GM12878 (cell line): ENCODE measurements around the gene B4GALT1. TPM values are rescaled to one million over a fixed set of nuclear protein-coding genes. Genes with fewer than 3 reads are reported as not detected.

Experiments
- CBX3 ChIP-seq: fragments of 200-600 bp; sonication (generic); IDR thresholded peaks from 2 replicates; pipeline ENCODE4 v1.6.1; 2016; ENCODE audit warnings: low read depth, borderline replicate concordance
- CBX5 ChIP-seq: sonication (generic); IDR thresholded peaks from 2 replicates; pipeline ENCODE4 v1.6.1; 2016; ENCODE audit warnings: low read depth, moderate library complexity, mild to moderate bottlenecking, inconsistent platforms
- CHD2 ChIP-seq: IDR thresholded peaks from 2 replicates; pipeline ENCODE4 v1.6.1; 2011; ENCODE audit warnings: low read depth, low read length, improper control_type of control experiment, borderline replicate concordance
- CREB1 ChIP-seq: IDR thresholded peaks from 2 replicates; pipeline ENCODE4 v1.6.1; 2012; ENCODE audit warnings: low read depth, mild to moderate bottlenecking, inconsistent platforms
- E2F4 ChIP-seq: IDR thresholded peaks from 2 replicates; pipeline ENCODE4 v1.6.1; 2012; ENCODE audit warnings: low read depth, low read length, improper control_type of control experiment
- GABPA ChIP-seq: IDR thresholded peaks from 2 replicates; pipeline ENCODE4 v1.6.1; 2014; ENCODE audit warnings: antibody characterized with exemption, low read depth, mild to moderate bottlenecking, inconsistent platforms
- MEF2B ChIP-seq: fragments of 450-650 bp; IDR thresholded peaks from 2 replicates; pipeline ENCODE4 v1.6.1; 2018; ENCODE audit warnings: mild to moderate bottlenecking, moderate library complexity; ENCODE audit not compliant: partially characterized antibody, poor library complexity, severe bottlenecking
- MTA2 ChIP-seq: fragments of 450-650 bp; IDR thresholded peaks from 2 replicates; pipeline ENCODE4 v1.6.1; 2016; ENCODE audit warnings: low read depth, mild to moderate bottlenecking, moderate library complexity
- MYB ChIP-seq: fragments of 150-350 bp; IDR thresholded peaks from 2 replicates; pipeline ENCODE4 v1.6.1; 2014; ENCODE audit warnings: mild to moderate bottlenecking, low read depth, low read length, borderline replicate concordance
- MYC ChIP-seq: IDR thresholded peaks from 2 replicates; pipeline ENCODE4 v1.6.1; 2011; ENCODE audit warnings: mild to moderate bottlenecking, low read length, moderate library complexity, inconsistent platforms; ENCODE audit not compliant: insufficient read depth, insufficient replicate concordance, insufficient read length, severe bottlenecking
- NBN ChIP-seq: fragments of 450-650 bp; IDR thresholded peaks from 2 replicates; pipeline ENCODE4 v1.6.1; 2016
- POLR2AphosphoS2 ChIP-seq: IDR thresholded peaks from 2 replicates; pipeline ENCODE4 v1.6.1; 2011; ENCODE audit warnings: low read depth, mild to moderate bottlenecking, low read length, improper control_type of control experiment, moderate library complexity
- POU2F2 ChIP-seq: IDR thresholded peaks from 3 replicates; pipeline ENCODE4 v1.6.1; 2011; ENCODE audit warnings: low read depth, mild to moderate bottlenecking, low read length, borderline replicate concordance
- RAD21 ChIP-seq: IDR thresholded peaks from 2 replicates; pipeline ENCODE4 v1.6.1; 2011; ENCODE audit warnings: mild to moderate bottlenecking, low read depth, low read length, moderate library complexity; ENCODE audit not compliant: insufficient read depth
- RAD51 ChIP-seq: fragments of 450-650 bp; IDR thresholded peaks from 2 replicates; pipeline ENCODE4 v1.6.1; 2016; ENCODE audit warnings: moderate library complexity, mild to moderate bottlenecking, inconsistent platforms
- SMAD5 ChIP-seq: IDR thresholded peaks from 2 replicates; pipeline ENCODE4 v1.6.1; 2016; ENCODE audit warnings: antibody characterized with exemption, low read depth
- SP1 ChIP-seq: IDR thresholded peaks from one replicate; pipeline ENCODE4 v1.6.1; 2011; ENCODE audit warnings: low read depth, low read length
- SPI1 ChIP-seq: IDR thresholded peaks from 2 replicates; pipeline ENCODE4 v1.6.1; 2011; ENCODE audit warnings: low read depth, mild to moderate bottlenecking, low read length, moderate library complexity, borderline replicate concordance; ENCODE audit not compliant: insufficient read depth
- SREBF2 ChIP-seq: IDR thresholded peaks from 2 replicates; pipeline ENCODE4 v1.6.1; 2012; ENCODE audit warnings: mild to moderate bottlenecking, low read length
- STAT1 ChIP-seq: fragments of 450-650 bp; conservative IDR thresholded peaks from 2 replicates; pipeline ENCODE4 v1.6.1; 2014; ENCODE audit warnings: antibody characterized with exemption, mild to moderate bottlenecking
- STAT3 ChIP-seq: IDR thresholded peaks from 2 replicates; pipeline ENCODE4 v1.6.1; 2011; ENCODE audit warnings: low read depth, low read length, improper control_type of control experiment
- TARDBP ChIP-seq: IDR thresholded peaks from 2 replicates; pipeline ENCODE4 v1.6.1; 2016; ENCODE audit warnings: borderline replicate concordance
- WRNIP1 ChIP-seq: IDR thresholded peaks from 2 replicates; pipeline ENCODE4 v1.6.1; 2011; ENCODE audit warnings: low read depth, low read length, improper control_type of control experiment, borderline replicate concordance
- YBX1 ChIP-seq: fragments of 450-650 bp; IDR thresholded peaks from 2 replicates; pipeline ENCODE4 v1.6.1; 2016; ENCODE audit warnings: antibody characterized with exemption
- ZNF217 ChIP-seq: fragments of 450-650 bp; IDR thresholded peaks from 2 replicates; pipeline ENCODE4 v1.6.1; 2017; ENCODE audit warnings: antibody characterized with exemption, mild to moderate bottlenecking
- ZNF24 ChIP-seq: fragments of 450-650 bp; IDR thresholded peaks from 2 replicates; pipeline ENCODE4 v1.6.1; 2017; ENCODE audit warnings: antibody characterized with exemption, mild to moderate bottlenecking
- polyA plus RNA-seq, 11 experiments: library from polyadenylated mRNA; depleted of rRNA in 4 of 11; unstranded in 6 of 11; stranded (reverse) in 5 of 11; fragments of >200 nt; fragmentation: Nextera tagmentation in 4 of 11; fragmentation: Illumina TruSeq in 1 of 11; extraction: Ambion mirVana in 4 of 11; extraction: Trizol in 1 of 11; gene quantifications; 1 replicate in 1 of 11; 2 replicates in 10 of 11; pipeline versions ENCODE4 v1.2.1 to v1.2.3, GENCODE V29; 2011 to 2016; ENCODE audit warnings: inconsistent platforms in 2 of 11, missing spikeins in 2 of 11, low read depth in 1 of 11
- total RNA-seq, 4 experiments: library from RNA; depleted of rRNA in 3 of 4; stranded (reverse); fragments of >200 nt in 3 of 4; fragmentation: Illumina TruSeq in 1 of 4; extraction: Trizol in 1 of 4; gene quantifications; 2 replicates each; pipeline versions ENCODE4 v1.2.1 to v1.2.3, GENCODE V29; 2013 to 2021
- TF ChIP-seq, protein P1 (sequence below): fragments of 450-650 bp; IDR thresholded peaks from 2 replicates; pipeline ENCODE4 v1.6.1; 2017; ENCODE audit warnings: low read depth, mild to moderate bottlenecking, moderate library complexity
- TF ChIP-seq, protein P2 (sequence below): fragments of 450-650 bp; formaldehyde crosslinking; IDR thresholded peaks from 2 replicates; pipeline ENCODE4 v1.4.0; 2022; ENCODE audit warnings: mild to moderate bottlenecking, moderate library complexity

Gene B4GALT1
- total and polyA plus RNA-seq, 10 of the 15 experiments (the other 5 are each of a cell fraction or from before 2014, with no cell fraction given): 12.7 to 79.0 (median 41.0) TPM

DNA sequence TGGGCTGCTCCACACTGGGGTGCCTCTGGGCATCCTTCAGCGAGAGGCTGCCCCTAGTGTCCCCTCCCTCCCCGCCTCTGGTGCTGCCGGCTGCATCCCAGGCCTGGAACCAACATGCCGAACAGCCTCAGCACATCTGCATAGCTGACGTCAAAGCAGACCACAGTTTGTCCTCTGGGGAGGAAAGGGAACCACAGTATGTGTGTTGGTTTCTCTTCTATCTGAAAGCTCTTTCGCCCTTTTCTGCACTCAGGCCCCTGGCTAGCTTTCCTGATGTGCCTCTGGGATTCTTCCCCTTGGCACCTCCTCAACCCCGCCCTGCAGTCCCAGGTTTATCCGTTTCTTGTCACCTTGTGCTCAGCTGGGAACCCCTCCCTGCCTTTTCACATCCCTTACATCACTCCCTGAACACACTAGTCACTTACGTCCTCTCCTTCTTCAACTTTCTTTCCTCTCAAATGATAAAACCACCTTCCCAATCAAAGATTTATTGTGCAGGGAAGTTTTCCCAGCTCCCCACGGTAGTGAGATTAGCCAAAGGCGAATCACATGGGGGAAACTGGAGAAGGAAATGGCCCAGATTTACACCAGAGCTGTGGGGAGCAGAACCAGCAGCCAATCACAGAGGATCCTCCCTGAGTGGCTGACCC is 35.5 kb upstream of the B4GALT1 start (continued):
- TF ChIP-seq, protein P1, sequence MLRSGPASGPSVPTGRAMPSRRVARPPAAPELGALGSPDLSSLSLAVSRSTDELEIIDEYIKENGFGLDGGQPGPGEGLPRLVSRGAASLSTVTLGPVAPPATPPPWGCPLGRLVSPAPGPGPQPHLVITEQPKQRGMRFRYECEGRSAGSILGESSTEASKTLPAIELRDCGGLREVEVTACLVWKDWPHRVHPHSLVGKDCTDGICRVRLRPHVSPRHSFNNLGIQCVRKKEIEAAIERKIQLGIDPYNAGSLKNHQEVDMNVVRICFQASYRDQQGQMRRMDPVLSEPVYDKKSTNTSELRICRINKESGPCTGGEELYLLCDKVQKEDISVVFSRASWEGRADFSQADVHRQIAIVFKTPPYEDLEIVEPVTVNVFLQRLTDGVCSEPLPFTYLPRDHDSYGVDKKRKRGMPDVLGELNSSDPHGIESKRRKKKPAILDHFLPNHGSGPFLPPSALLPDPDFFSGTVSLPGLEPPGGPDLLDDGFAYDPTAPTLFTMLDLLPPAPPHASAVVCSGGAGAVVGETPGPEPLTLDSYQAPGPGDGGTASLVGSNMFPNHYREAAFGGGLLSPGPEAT: peak; percentile 63
- TF ChIP-seq MEF2B (peak; percentile 96), YBX1 (no peak), POU2F2 (peak; percentile 99), STAT1 (no peak), SPI1 (peak; percentile 37; the same call in 1 of the 2 replicates), SP1 (peak; percentile 75), NBN (peak; percentile 74; the same call in 1 of the 2 replicates), CBX3 (no peak), ZNF24 (no peak), CREB1 (peak; percentile 92), TARDBP (no peak), MYC (no peak), STAT3 (0 out of 2 replicates have a peak, but pooled peaks have one; percentile 20), RAD21 (no peak), E2F4 (no peak), ZNF217 (0 out of 2 replicates have a peak, but pooled peaks have one; percentile 39), CBX5 (no peak; the same call in 1 of the 2 replicates), MTA2 (peak; percentile 74), GABPA (no peak), SREBF2 (no peak), SMAD5 (no peak), MYB (no peak), CHD2 (peak; percentile 18; the same call in 1 of the 2 replicates), POLR2AphosphoS2 (no peak), RAD51 (no peak), WRNIP1 (no peak)
- TF ChIP-seq, protein P2, sequence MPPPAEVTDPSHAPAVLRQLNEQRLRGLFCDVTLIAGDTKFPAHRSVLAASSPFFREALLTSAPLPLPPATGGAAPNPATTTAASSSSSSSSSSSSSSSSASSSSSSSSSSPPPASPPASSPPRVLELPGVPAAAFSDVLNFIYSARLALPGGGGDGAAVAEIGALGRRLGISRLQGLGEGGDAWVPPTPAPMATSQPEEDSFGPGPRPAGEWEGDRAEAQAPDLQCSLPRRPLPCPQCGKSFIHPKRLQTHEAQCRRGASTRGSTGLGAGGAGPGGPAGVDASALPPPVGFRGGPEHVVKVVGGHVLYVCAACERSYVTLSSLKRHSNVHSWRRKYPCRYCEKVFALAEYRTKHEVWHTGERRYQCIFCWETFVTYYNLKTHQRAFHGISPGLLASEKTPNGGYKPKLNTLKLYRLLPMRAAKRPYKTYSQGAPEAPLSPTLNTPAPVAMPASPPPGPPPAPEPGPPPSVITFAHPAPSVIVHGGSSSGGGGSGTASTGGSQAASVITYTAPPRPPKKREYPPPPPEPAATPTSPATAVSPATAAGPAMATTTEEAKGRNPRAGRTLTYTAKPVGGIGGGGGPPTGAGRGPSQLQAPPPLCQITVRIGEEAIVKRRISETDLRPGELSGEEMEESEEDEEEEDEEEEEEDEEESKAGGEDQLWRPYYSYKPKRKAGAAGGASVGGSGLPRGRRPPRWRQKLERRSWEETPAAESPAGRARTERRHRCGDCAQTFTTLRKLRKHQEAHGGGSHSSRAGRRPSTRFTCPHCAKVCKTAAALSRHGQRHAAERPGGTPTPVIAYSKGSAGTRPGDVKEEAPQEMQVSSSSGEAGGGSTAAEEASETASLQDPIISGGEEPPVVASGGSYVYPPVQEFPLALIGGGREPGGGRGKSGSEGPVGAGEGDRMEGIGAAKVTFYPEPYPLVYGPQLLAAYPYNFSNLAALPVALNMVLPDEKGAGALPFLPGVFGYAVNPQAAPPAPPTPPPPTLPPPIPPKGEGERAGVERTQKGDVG (CRISPR knock-in tag): no peak
